Stimulated activated CD4-positive, alpha-beta T cell treated with anti-CD3 and anti-CD28 coated beads, Interleukin-1b, Interleukin-23, amount 100 ng/mL, for 24 hours (primary cell): ENCODE results near the gene NRIP1.

ENCODE experiments used
- DNase-seq, 4 experiments: peaks; one replicate each; pipeline ENCODE4 v3.0.0-alpha.2; 2020; ENCODE audit warnings: low read depth in 4 of 4, low spot score in 1 of 4

NRIP1 gene

DNA sequence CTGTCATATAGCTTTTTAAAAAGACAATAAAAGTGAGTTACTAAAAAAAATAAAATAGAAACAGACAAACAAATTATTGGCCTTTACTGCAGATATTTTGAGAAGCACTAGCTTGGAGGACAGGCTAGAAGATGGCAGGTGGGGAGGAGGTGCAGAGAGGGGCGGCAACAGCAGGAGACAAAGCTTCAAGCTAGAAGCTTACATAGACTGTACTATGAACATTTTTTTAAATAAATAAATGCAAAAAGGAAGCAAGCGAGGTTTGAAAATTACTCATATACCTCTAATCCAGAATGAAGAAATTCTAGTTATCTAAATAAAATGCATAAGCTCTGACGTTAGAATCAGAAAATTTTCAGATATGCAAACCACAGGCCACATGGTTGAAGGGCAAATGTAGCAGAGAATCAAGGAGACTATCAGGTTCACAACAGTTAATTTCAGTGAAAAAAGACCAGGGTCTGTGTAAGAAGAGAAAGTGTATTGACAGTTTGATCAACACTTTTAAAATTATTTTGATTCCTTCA, 54.9 kb downstream of the NRIP1 start:
- DNase-seq = no peak

DNA sequence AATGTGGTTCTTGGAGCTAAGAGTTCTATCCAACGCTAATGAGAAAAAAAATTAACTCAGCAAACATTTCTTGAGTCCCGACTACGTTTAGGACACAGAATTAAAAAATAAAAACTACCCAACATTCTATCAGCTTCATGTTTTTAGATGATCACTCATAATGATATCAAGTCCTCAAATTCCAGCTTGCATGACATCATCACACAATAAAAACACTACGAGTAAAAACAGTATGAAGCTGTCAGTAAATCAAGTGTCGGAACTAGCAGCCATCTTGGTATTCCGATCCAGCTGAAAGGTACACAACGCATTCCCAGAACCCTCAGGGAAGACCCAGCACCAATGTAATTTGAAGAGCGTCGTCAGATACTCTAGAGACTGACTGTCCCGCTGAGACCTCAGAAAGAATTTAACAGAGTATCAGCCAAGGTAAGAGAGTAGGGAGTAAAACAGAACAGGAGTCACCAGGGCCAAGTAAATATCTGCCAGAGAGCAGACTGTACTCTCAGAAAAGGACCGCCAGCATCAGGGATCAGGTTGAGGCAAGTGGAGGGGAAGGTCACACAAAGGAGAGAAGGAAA, 57.0 kb downstream of the NRIP1 start:
- no peak for DNase-seq

DNA sequence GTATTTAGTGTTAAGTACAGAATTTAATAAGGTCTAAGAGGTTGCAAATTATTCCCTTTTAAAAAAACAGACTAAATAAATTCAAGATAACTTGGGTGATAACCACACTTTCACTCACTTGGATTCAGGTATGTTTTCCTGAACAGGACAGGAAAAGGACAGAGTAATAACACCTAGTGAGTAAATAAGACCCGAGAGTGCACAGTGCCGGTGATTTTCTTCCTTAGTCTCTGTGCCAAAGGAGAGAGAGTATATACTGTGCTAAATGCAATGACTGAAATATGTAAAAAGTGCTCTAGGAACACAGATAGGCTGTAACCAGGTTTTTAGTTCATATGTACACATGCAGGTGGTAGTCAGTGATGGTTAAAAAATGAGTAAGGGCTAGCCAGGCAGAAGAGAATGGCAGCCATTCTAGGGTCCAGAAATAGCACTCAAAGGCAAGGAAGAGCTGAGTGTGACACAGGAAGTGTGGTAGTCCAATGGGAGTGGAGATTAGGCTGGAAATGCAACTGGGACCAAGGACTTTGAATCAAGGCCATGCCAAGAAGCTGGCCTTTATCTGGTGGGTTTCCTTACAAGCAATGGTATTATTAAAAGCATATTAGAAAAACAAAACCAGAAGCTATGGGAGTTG, 58.1 kb downstream of the NRIP1 start:
- no peak for DNase-seq

DNA sequence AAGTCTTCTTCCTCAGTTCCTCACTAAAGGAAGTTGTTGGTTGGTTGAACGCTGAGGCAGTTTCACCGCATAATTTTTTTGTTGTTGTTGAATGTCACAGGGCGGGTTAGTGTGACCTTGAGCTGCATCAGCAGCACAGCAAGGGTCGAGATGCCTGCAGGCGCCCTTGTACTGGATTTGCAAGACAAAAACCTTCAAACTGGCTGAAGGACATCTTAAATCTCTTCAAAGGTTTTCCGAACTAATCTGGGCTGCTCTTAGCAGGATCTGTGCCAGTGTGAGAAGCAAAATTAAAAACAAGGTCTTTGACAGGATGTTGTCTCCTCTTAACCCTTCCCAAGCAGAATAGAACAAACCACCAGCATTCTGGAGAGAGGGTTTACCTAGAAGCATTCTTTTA, 59.4 kb downstream of the NRIP1 start:
- DNase-seq = no peak

DNA sequence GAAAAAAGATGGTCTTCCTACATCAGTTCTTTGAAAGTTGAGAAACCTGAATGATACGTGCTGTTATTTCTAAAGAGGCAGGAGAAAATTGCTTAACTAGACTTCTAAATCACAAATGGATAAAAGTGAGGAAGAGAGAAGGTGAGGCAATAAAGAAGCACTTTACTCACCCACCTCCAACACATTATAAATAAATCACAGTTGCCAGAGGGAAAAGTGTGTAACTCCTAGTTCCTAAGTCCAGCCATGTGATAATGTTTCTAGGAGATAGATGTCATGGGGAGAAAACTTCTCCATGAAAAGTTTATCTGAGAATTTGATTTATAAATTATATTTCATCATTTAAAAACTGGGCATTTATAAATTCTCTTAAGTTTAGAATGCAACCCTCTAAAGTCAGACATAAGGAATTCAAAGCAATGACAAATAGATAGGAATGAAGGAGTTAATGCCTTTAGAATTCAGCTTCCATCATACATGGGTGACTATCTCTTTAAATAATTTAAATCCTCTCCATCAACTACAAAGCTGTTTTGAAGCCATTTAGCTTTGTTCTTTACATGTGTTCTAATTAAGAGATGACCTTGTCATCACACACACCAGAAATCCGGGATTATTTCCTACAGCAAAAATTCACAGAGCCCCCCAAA, 60.0 kb downstream of the NRIP1 start:
- no peak for DNase-seq

DNA sequence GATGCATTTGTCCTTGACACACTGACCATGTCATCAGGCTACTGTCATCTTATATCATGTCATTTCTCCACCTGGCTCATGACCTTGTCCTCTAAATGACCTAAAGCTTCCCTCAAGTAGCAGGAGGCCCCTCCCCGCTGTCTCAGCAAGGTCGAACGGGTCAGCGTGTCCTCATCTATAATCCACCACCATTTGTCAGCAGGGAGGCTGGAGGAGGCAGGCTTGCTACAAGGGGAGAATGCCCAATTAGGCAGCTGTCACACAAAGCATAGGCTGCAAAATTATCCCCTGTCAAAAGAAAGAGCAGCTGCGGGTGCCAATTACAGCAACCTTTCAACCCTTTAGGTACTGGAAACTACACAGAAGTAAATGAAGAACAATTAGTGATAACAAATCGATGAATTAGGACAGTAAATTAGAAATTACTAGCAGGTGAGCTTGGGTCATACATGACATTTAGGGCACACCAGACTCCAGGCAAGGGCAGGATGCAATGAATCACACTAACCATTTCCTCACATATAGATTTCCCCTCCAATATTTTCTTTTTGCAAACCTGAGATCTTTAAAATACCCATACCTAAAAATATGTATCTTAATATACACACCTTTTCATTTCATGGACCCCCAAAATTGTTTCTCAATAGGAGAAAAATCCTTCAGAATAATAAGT, 61.2 kb downstream of the NRIP1 start:
- no peak for DNase-seq

DNA sequence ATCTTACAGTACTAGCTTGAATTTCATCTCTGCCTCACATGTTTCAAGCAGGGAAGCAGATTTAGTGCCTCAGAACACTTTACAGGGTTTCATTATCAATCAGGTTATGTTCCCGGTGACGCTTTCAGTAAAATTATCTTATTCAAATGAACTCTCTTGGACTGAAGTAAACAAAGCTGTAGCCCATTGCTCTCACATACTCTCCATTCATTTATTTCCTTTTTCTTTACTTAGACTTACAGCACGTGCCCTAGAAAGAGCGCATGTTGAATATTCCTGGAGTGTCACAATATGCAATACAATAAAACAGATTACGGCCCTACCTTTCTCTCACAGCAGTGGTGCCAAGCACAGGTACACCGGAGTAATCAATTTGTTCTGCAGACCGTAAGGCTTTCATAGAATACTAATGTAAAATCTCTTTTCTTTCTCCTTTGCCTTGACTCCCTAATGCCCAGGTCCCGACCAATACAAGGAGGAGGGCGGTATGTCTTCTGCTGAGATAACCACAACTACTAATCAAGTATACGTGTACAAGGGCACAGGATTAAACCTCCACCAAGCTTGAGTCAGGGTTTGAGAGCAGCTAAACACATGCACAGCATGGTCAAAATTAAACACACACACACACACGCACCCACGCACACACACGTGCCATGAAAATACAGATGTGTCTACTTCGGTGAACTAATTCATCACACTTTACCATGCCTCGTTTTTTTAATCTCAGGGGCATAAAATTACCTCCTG, 62.8 kb downstream of the NRIP1 start:
- DNase-seq = no peak

DNA sequence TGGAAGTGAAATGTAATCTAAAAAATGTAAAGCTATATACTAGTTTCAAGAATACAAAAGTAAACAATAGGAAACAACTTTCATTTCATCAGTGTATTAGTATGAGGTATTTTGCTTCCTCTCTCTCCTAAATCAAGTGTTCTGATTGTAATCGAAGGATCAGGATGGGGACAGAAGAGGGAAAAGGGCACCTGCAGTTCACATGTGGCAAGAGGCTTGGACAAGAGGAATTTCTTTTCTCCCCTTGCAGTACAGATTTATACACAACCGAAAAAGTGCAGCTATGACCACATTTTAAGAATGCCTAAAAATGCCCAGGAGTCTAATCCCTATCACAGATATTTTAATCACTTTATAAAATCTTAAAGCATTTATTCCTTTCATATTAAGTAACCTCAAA, 63.7 kb downstream of the NRIP1 start:
- DNase-seq = no peak

DNA sequence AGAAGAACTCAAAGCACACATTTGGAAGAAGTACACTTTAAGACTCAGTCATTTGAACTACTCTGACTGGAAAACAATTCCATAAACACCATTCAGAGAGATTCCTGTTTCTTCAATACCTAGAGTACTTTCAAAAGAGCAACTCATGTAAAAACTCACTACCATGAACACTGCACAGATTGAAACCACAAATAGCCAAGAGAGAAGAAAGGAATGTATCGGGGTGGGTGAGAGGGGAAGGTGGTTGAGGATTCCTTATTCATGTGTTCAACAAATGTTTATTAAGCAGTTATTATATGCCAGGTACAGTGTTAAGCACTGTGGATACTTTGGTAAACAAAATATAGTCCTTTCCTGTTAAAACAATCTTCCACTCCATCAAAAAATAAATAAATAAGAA, 64.7 kb downstream of the NRIP1 start:
- no peak for DNase-seq

DNA sequence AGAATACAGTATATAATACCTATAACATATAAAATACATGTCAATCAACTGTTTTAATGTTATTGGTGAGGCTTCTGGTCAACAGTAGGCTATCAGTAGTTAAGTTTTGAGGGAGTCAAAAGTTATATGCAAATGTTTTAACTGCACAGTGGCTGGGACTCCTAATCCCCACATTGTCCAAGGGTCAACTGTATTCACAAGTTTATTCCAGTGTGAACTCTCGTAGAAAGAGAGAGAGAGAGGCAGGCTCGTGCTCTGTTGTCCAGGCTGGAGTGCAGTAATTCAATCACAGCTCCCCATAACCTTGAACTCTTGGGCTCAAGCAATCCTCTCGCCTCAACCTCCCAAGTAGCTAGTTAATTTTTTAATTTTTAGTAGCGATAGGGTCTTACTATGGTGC, 66.0 kb downstream of the NRIP1 start:
- DNase-seq = no peak

DNA sequence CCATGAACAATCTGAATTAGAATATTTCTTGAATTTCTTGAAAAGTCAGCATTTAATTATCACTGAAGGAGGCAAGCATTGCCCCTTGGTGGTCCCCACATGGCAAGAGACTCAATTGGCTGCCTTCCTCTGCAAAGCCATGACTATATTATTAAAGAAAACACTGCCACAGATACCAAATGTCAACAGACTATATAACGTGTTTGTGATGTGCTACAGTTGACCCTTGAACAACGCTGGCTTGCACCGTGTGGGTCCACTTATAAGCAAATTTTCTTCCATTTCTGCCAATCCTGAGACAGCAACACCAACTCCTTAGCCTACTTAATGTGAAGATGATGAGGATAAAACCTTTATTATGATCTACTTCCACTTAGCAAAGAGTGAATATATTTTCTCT, 66.5 kb downstream of the NRIP1 start:
- DNase-seq = no peak

DNA sequence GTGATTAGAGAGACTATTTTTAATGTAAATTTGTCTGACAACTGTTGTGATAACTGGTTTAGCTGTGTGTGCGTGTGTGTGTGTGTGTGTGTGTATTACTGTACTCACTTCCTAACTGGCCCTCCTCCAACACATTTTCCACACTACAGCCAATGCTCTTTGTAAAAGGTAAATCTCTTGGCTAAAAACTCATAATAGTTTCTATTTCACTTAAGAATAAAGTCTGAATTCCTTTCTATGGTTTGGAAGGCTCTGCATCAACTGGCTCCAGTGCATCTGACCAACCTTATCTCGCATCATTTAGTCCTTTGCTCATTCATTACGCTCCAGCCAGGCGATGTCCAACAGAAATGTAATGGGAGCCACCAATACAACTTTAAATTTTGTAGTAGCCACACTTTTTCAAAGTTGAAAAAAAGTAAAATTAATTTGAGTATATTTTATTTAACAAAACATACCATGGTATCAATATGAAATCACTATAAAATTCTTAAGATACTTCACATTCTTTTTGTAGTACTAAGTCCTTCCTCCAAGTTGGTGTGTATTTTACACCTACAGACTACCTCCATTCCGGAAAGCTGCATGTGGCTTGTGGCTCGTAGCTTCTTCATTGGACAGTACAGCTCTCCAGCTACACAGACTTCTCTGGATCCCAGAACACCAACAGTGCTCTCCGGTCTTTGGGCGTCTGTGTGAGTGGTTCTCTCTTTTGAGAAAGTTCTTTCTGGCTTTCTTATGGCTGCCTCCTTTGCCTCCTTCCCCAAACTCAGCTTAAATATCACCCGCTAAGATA, 68.9 kb downstream of the NRIP1 start:
- no peak for DNase-seq

DNA sequence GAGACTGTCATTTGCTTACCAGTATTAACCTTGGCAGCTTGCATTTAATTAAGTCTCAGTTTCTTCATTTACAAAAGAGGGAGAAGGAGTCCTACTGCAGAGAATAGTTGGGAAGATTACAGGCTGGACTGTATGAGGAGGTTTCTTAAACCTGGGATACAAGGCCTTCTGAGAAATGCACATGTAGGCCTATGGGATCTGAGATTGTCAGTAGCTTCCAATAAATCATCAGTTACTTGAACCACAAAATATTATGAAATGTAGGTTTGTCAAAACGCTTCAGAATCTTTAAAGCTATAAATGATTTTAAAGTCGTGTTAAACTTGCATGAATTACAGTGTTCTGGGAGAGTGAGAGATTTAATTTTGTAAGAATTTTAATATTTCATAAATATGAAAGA, 69.6 kb downstream of the NRIP1 start:
- no peak for DNase-seq

DNA sequence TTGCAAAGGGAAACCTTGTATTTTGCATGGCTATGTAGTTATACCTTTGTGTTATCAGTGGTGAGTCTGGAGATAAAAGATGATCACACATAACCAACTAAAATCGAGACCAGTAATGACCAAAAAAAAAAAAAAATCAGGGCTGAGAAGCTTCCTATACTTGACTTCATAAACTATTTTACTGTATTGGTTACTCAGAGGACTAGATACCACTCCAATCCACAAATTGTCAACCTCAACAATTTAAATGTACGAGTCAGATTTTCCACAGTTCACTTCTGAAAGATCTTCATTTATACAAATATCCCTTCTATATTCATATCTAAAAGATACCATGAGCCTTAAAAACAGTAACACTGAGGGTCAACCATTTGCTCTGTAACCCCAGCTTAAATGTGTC, 71.7 kb downstream of the NRIP1 start:
- DNase-seq = no peak

DNA sequence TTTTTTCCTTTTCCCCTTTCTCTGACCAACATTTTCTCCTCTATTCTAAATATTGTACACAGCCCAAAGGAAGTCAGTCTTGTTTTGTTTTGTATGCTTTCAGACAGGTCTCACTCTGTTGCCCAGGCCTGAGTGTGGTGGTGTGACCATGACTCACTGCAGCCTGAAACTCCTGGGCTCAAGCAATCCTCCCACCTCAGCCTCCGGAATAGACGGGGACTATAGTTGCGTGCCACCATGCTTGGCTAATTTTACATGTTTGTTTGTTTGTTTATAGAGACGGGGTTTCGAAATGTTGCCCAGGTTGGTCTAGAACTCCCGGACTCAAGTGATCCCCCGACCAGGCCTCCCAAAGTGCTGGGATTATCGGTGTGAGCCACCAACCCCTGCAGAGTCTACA, 72.8 kb downstream of the NRIP1 start:
- DNase-seq = no peak

DNA sequence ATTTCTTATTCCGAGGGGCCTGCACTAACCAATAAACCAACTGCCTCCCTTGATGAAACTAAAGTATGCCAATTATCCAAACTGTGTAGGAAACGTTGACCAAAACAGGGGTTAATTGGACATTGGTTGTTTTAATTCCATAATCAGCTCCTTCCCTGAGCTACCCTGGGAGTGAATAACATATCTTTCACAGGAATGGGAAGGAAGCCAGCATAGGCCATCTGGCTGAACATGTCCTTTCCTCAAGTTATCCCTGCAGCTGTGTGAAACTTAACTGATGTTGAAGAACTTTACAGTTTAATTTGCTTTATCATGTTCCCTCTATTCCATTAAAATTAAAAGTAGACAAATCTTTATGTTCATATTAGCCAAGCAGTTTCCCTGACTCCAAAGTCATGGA, 75.4 kb downstream of the NRIP1 start:
- no peak for DNase-seq

DNA sequence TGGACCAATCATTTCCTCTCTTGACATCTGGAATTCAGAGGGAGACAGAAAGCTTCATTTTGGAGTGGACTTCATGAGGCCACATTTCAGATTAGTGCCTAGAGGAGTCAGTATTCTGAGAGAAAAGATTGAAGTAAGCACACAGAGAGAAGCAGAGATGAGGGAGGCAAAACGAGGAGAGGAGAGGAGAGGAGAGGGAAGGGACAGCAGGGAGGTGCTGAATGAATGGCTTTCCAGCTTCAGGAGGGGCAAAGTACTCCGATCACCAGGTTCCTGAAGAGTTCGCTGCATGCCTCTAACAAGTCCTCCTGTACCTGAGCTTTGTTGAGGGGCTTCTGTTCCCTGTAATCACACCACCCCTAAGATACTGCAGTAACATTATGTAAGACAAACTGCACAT, 76.0 kb downstream of the NRIP1 start:
- DNase-seq = no peak

DNA sequence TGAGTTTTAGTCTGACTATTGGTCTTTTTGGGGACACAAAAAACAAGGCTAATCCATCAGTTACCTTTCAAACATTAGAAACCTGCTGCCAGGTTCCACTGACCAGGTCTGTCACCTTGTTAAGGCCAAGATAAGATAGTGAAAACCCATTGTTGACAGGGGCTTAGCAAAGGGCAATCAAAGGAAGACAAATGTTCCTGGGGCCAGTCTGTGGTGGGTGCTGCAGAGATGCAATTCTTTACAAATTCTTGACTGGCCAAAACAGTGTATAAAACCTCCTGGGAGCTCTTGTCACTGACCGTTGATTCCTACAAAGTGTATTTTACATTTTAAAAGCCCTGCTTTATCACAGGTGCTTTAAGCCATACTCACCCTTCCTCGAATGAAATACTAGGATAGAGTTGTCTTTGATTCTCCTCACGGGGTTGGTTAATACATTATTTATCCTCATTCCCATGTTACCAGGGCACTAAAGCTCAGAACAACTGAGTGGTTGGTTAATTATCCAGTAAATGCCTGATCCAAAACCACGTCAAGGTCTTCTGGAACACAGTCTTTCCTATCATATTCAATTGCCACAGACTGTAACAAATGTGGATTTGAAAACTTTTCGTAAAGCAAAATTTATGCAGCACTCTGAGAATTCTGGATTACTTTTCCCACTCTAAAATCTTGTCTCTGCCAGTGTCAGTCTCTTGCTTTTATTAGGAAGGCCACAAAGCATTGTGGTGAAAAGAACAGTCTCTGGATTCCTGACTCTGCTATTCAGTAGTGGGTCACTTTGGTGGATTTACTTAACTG, 77.2 kb downstream of the NRIP1 start:
- DNase-seq = no peak

DNA sequence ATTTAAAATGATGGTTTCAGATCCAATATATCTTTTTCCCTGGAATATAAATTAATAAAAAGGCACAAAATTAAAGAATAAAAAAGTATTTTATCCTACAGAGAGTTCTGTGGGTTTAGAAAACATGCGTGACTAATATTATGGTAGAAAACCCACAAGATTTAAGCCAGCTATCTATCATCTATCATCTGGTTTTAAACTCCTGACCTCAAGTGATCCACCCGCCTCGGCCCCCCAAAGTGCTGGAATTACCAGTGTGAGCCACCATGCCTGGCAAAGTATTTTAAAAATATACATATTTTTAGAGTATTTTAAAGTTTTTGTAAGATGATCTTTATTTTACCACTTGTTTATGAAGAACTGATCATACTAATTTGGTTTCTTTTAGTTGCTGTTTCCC, 79.5 kb downstream of the NRIP1 start:
- DNase-seq = no peak

DNA sequence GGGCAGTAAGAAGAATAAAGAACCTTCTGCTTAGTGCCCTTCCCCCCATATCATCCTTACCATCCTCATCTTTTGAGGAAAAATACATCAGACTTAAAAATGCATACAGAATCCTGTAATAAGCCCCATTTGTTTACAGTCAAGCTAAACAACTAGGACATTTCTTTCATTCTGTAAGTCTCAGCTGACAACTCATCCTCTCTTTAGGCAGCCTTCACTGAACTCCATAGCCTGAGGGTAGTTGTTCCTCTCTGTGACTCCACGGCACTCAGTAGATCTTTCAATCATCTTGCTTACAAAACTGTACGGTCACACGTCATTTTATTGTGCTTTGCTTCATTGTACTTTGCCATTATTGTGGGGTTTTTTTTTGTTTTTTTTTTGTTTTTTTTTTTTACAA, 82.5 kb downstream of the NRIP1 start:
- DNase-seq = no peak
